T-helper 2 cell treated with Interferon-gamma antibody and Interleukin-4, amounts not matched to agents 5 μg/mL and 100 μg/mL, for 36 hours (primary cell): Measurements from ENCODE around the gene VSTM2B.

ENCODE experiments used
- DNase-seq: peaks from one replicate; pipeline ENCODE4 v3.0.0; 2021; ENCODE audit warnings: low spot score
- H3K27ac Mint-ChIP-seq: one replicate; pipeline ENCODE4 v1.8.0; 2021; ENCODE audit warnings: mild to moderate bottlenecking, mixed read lengths
- H3K27me3 Mint-ChIP-seq: one replicate; pipeline ENCODE4 v1.8.0; 2021; ENCODE audit warnings: low read depth, mixed read lengths
- H3K36me3 Mint-ChIP-seq: one replicate; pipeline ENCODE4 v1.8.0; 2021; ENCODE audit warnings: low read depth, mixed read lengths
- H3K4me1 Mint-ChIP-seq: one replicate; pipeline ENCODE4 v1.8.0; 2021; ENCODE audit warnings: low read depth, mixed read lengths
- H3K4me3 Mint-ChIP-seq: one replicate; pipeline ENCODE4 v1.8.0; 2022; ENCODE audit warnings: mild to moderate bottlenecking, moderate library complexity, mixed read lengths
- H3K9me3 Mint-ChIP-seq: one replicate; pipeline ENCODE4 v1.8.0; 2021; ENCODE audit warnings: mixed read lengths

VSTM2B gene

DNA sequence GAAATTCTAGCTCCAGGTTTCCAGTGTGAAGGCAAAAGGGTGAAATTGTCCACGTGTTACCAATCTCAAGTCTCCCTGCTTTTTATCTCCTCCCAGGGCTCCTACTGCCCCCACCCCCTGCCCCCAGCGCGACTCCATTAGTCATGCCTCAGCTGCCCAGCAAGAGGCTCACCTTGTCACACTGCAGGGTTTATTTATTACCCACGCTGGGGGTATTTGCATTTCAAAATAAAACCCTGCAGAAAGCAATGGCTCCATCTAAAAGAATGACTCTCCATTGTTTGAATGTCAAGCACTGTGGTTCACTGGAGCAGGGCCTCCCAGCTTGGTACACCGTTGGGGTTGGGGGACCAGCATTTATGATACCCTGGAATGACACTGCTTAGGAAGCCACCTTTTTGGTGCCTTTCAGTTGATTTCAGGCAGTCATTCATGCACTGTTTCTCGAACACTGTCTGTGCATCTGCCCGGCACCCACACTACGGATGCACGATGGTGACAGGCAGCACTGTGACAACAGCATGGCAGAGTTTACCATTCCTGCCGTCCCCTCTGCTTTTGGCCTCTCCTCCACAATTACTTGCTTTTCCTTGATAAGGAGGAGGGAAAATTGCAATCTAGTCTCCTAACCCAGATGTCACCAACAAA is 70.4 kb downstream of the VSTM2B start:
- no peaks in the 10 kb centered on the region for H3K9me3 Mint-ChIP-seq
- no peak overlapping the region for H3K27ac Mint-ChIP-seq
- H3K4me1 Mint-ChIP-seq = no peaks in the 10 kb centered on the region
- H3K36me3 Mint-ChIP-seq = no peaks in the 10 kb centered on the region
- DNase-seq = no peak
- H3K27me3 Mint-ChIP-seq = peaks cover 31% of the 10 kb centered on the region
- no peak overlapping the region for H3K4me3 Mint-ChIP-seq

DNA sequence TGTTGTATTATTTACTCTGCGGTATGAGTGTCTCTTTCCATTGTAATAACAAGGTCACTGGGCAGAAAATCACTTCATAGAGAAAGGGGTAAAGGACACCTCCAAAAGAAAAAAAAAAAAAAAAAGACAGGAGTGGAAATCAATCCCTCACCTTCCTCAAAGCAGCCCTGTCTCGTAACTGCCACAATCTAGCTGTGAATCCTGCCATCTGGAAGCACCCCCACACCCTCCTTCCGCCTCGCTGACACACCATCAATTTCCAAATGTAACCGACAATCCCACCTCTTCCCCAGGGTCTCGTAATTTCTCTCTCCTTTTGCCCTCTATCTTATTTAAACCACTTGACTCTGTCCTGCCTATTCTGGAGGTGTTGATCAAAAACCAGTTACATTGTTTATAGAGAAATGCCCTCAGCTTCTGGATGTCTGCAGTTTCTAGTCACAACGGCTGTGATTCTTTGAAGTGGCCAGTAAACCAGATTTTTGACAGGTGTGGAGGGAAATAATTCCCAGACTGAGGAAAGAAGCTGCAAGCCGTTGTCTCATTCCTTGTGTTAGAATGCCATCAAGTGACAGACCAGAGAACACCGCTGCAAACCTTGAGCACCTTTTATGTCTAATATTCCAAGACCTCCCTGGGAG is 71.2 kb downstream of the VSTM2B start:
- H3K27me3 Mint-ChIP-seq = peaks cover 26% of the 10 kb centered on the region
- no peaks in the 10 kb centered on the region for H3K9me3 Mint-ChIP-seq
- H3K4me3 Mint-ChIP-seq = no peak overlapping the region
- DNase-seq = no peak
- H3K36me3 Mint-ChIP-seq = no peaks in the 10 kb centered on the region
- H3K27ac Mint-ChIP-seq = no peak overlapping the region
- no peaks in the 10 kb centered on the region for H3K4me1 Mint-ChIP-seq

- Mint-ChIP-seq H3K36me3 (no peaks in the 10 kb centered on the region), H3K4me1 (no peaks in the 10 kb centered on the region), H3K4me3 (no peak overlapping the region), H3K9me3 (no peaks in the 10 kb centered on the region), H3K27ac (no peak overlapping the region), H3K27me3 (peaks cover 19% of the 10 kb centered on the region)
- no peak for DNase-seq
Measured at GRCh38 chr19:29598036-29598435, 72.2 kb downstream of the VSTM2B start.

- Mint-ChIP-seq H3K27ac (no peak overlapping the region), H3K36me3 (no peaks in the 10 kb centered on the region), H3K9me3 (no peaks in the 10 kb centered on the region), H3K4me1 (no peaks in the 10 kb centered on the region), H3K27me3 (peaks cover 15% of the 10 kb centered on the region), H3K4me3 (no peak overlapping the region)
- no peak for DNase-seq
Measured at GRCh38 chr19:29598496-29598895, 72.7 kb downstream of the VSTM2B start.

- Mint-ChIP-seq H3K27ac (no peak overlapping the region), H3K36me3 (peaks cover 4% of the 10 kb centered on the region), H3K27me3 (no peaks in the 10 kb centered on the region), H3K4me3 (no peak overlapping the region), H3K9me3 (no peaks in the 10 kb centered on the region), H3K4me1 (peaks cover 6% of the 10 kb centered on the region)
- no peak for DNase-seq
Measured at GRCh38 chr19:29603308-29603707, 77.5 kb downstream of the VSTM2B start.

- H3K27ac Mint-ChIP-seq = peak within 1 kb of the TSS; percentile 100
- peak within 1 kb of the TSS; percentile 96 for H3K4me3 Mint-ChIP-seq
- no peaks in the 10 kb centered on the region for H3K27me3 Mint-ChIP-seq
- DNase-seq = peak; percentile 99
- H3K4me1 Mint-ChIP-seq = peaks cover 12% of the 10 kb centered on the region
- H3K36me3 Mint-ChIP-seq = peaks cover 20% of the 10 kb centered on the region
- no peaks in the 10 kb centered on the region for H3K9me3 Mint-ChIP-seq
Measured at GRCh38 chr19:29605653-29606419, 80.0 kb downstream of the VSTM2B start, which contains the start of gene POP4. POP4 (plus strand) TSS chr19:29606283; CDS start chr19:29606319, 36 bp downstream.

DNA sequence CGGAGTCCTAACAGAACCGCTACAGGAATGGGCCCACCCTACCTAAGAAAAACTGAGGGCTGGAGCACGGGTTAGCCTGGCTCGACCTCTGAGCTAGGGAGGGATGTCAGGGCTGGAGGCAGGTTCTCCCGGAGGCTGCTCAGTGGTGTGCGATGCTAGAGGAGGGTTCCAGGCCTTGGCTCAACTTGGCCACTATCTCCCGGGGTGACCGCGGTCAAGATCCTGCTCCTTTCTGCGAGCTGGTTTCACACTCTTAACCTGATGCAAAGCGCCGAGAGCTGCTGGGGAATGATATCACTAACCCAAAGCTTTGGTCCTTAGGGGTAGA is 80.6 kb downstream of the VSTM2B start:
- Mint-ChIP-seq H3K27me3 (no peaks in the 10 kb centered on the region), H3K36me3 (peaks cover 20% of the 10 kb centered on the region), H3K27ac (peak overlapping the region; percentile 100), H3K9me3 (no peaks in the 10 kb centered on the region), H3K4me3 (peak overlapping the region; percentile 96), H3K4me1 (peaks cover 12% of the 10 kb centered on the region)
- DNase-seq = no peak

DNA sequence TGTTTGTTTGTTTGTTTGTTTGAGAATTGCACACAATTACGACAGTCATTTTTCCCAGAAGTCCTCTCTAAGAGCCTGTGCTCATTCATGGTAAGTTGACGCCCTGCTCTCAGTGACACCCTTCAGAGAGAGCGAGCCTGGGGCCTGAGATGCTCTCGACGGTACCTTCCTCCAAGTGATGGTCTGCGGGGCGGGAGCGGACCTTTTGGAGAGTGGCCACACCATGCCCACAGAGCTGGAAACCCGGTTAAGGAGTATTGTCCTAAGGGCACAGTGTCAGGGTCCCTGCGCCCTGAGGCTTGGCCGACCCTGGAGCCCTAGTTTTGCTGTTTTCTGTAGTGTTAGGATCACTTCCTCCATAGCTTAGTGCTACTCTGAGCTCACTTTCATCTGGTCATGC is 83.8 kb downstream of the VSTM2B start:
- no peak overlapping the region for H3K27ac Mint-ChIP-seq
- H3K27me3 Mint-ChIP-seq = no peaks in the 10 kb centered on the region
- H3K4me1 Mint-ChIP-seq = peaks cover 12% of the 10 kb centered on the region
- H3K36me3 Mint-ChIP-seq = peaks cover 36% of the 10 kb centered on the region
- H3K9me3 Mint-ChIP-seq = no peaks in the 10 kb centered on the region
- DNase-seq = no peak
- H3K4me3 Mint-ChIP-seq = no peak overlapping the region

GRCh38 chr19:29610213-29610573 is 84.4 kb downstream of the VSTM2B start:
- no peak for DNase-seq
- Mint-ChIP-seq H3K27me3 (no peaks in the 10 kb centered on the region), H3K27ac (no peak overlapping the region), H3K9me3 (no peaks in the 10 kb centered on the region), H3K36me3 (peaks cover 41% of the 10 kb centered on the region), H3K4me1 (peaks cover 12% of the 10 kb centered on the region), H3K4me3 (no peak overlapping the region)

- no peaks in the 10 kb centered on the region for H3K27me3 Mint-ChIP-seq
- H3K27ac Mint-ChIP-seq = peak overlapping the region; percentile 81
- peaks cover 12% of the 10 kb centered on the region for H3K4me1 Mint-ChIP-seq
- no peaks in the 10 kb centered on the region for H3K9me3 Mint-ChIP-seq
- peak; percentile 73 for DNase-seq
- H3K36me3 Mint-ChIP-seq = peaks cover 47% of the 10 kb centered on the region
- no peak overlapping the region for H3K4me3 Mint-ChIP-seq
Measured at GRCh38 chr19:29610574-29611271, 84.9 kb downstream of the VSTM2B start.

GRCh38 chr19:29612121-29612520 is 86.3 kb downstream of the VSTM2B start:
- Mint-ChIP-seq H3K36me3 (peaks cover 50% of the 10 kb centered on the region), H3K27ac (no peak overlapping the region)

GRCh38 chr19:29612801-29613595 is 87.2 kb downstream of the VSTM2B start:
- Mint-ChIP-seq H3K4me3 (no peak overlapping the region), H3K9me3 (no peaks in the 10 kb centered on the region), H3K27ac (peak overlapping the region; percentile 19), H3K27me3 (no peaks in the 10 kb centered on the region), H3K36me3 (peaks cover 52% of the 10 kb centered on the region), H3K4me1 (peaks cover 5% of the 10 kb centered on the region)
- DNase-seq = no peak

More at GRCh38 chr19:29612121-29612520, 86.3 kb downstream of the VSTM2B start:
- DNase-seq = no peak
- Mint-ChIP-seq H3K27me3 (no peaks in the 10 kb centered on the region), H3K4me1 (peaks cover 7% of the 10 kb centered on the region), H3K4me3 (no peak overlapping the region), H3K9me3 (no peaks in the 10 kb centered on the region)

DNA sequence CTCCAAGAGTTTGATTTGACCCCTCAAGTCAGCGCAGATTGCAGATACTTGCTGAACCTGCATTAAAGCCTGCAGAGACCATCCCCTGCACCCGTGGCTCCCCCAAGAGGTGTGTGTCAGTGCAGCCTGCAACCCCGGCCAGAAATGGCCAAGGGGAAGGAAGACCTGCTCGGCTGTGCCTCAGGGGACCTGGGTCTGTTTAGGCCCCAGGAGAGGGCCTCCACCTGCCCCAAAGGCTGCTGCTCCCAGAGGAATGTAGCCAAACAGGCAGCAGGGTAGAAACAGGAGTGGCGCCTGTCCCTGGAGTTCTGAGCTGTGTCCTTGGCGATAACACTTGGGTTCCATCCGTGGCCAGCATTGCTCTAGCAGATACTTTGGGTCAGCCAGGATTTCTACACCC is 88.3 kb downstream of the VSTM2B start:
- DNase-seq = no peak
- peaks cover 3% of the 10 kb centered on the region for H3K4me1 Mint-ChIP-seq
- H3K27me3 Mint-ChIP-seq = no peaks in the 10 kb centered on the region
- H3K9me3 Mint-ChIP-seq = no peaks in the 10 kb centered on the region
- H3K36me3 Mint-ChIP-seq = peaks cover 46% of the 10 kb centered on the region
- H3K27ac Mint-ChIP-seq = no peak overlapping the region
- H3K4me3 Mint-ChIP-seq = no peak overlapping the region
